ENCODE results near the gene TM6SF1. TPM values are rescaled to one million over a fixed set of nuclear protein-coding genes. Genes with fewer than 3 reads are reported as not detected.

Gene TM6SF1
- total RNA-seq, 1 experiment from 2014 or later, result not detected

DNA sequence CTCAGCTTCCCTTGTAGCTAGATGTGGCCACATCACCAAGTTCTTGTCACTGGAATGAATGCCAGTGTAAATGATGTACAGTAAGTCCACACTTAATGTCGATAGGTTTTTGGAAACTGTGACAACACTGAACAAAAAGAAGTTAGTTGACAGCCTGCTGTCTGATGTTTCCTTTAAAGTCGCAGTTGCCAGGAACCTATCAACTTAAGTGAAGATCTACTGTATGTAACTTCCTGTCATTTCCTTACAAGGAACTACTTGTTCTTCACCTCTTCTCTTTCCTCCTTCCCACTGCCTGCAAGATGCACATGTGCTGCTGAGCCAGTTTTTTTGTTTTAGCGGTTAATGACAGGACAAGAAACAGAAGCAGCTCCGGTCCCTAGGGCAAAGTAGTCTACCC is 55.6 kb downstream of the TM6SF1 start:
- H3K4me1 Mint-ChIP-seq (ENCODE audit: low read depth, unreplicated experiment), result no peaks in the 10 kb centered on the region
- H3K27ac Mint-ChIP-seq (ENCODE audit: unreplicated experiment), result no peak overlapping the region
- no peaks in the 10 kb centered on the region for H3K9me3 ChIP-seq
- intact Hi-C loops (cut with micrococcal nuclease; ENCODE audit: unreplicated experiment), result no loop called here
- ChIA-PET CTCF (no interaction called here), POLR2A (no interaction called here)
- no peaks in the 10 kb centered on the region for H3K36me3 Mint-ChIP-seq (ENCODE audit: insufficient read depth, unreplicated experiment)
- H3K27me3 Mint-ChIP-seq (ENCODE audit: insufficient read depth, unreplicated experiment), result no peaks in the 10 kb centered on the region
- H3K4me3 ChIP-seq (ENCODE audit: low read depth, low read length), result no peak overlapping the region
- H3K27me3 ChIP-seq (replicated peaks; ENCODE audit: control insufficient read depth, insufficient read depth, low read length), result no peaks in the 10 kb centered on the region
- no peak for DNase-seq
- TF ChIP-seq, protein P1, sequence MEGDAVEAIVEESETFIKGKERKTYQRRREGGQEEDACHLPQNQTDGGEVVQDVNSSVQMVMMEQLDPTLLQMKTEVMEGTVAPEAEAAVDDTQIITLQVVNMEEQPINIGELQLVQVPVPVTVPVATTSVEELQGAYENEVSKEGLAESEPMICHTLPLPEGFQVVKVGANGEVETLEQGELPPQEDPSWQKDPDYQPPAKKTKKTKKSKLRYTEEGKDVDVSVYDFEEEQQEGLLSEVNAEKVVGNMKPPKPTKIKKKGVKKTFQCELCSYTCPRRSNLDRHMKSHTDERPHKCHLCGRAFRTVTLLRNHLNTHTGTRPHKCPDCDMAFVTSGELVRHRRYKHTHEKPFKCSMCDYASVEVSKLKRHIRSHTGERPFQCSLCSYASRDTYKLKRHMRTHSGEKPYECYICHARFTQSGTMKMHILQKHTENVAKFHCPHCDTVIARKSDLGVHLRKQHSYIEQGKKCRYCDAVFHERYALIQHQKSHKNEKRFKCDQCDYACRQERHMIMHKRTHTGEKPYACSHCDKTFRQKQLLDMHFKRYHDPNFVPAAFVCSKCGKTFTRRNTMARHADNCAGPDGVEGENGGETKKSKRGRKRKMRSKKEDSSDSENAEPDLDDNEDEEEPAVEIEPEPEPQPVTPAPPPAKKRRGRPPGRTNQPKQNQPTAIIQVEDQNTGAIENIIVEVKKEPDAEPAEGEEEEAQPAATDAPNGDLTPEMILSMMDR (IDR thresholded peaks at IDR 0.05; ENCODE audit: insufficient read depth in 1 of 2, low read depth in 1 of 2, low read length in 1 of 2, severe bottlenecking in 1 of 2, unreplicated experiment in 1 of 2), result no peak
- H3K4me3 Mint-ChIP-seq (ENCODE audit: unreplicated experiment), result no peak overlapping the region
- no TSS peak for BruUV-seq (replicated peaks)
- no peaks in the 10 kb centered on the region for H3K36me3 ChIP-seq (ENCODE audit: control insufficient read depth, insufficient read depth, low read length)
- H3K9me3 Mint-ChIP-seq (ENCODE audit: unreplicated experiment), result no peaks in the 10 kb centered on the region
- H3K4me1 ChIP-seq, result no peaks in the 10 kb centered on the region

- no peaks in the 10 kb centered on the region for H3K27me3 ChIP-seq (replicated peaks; ENCODE audit: control insufficient read depth, insufficient read depth, low read length)
- H3K4me3 Mint-ChIP-seq (ENCODE audit: unreplicated experiment), result no peak overlapping the region
- no peaks in the 10 kb centered on the region for H3K9me3 Mint-ChIP-seq (ENCODE audit: unreplicated experiment)
- H3K4me3 ChIP-seq (ENCODE audit: low read depth, low read length), result no peak overlapping the region
- TF ChIP-seq, protein P1 (IDR thresholded peaks at IDR 0.05; ENCODE audit: insufficient read depth in 1 of 2, low read depth in 1 of 2, low read length in 1 of 2, severe bottlenecking in 1 of 2, unreplicated experiment in 1 of 2), result no peak
- no peak for DNase-seq
- no peaks in the 10 kb centered on the region for H3K36me3 ChIP-seq (ENCODE audit: control insufficient read depth, insufficient read depth, low read length)
- H3K27ac Mint-ChIP-seq (ENCODE audit: unreplicated experiment), result no peak overlapping the region
- intact Hi-C loops (cut with micrococcal nuclease; ENCODE audit: unreplicated experiment), result no loop called here
- no TSS peak for BruUV-seq (replicated peaks)
- H3K4me1 ChIP-seq, result no peaks in the 10 kb centered on the region
- POLR2A ChIA-PET, result no interaction called here
- no peaks in the 10 kb centered on the region for H3K27me3 Mint-ChIP-seq (ENCODE audit: insufficient read depth, unreplicated experiment)
- CTCF ChIA-PET, result no interaction called here
- H3K36me3 Mint-ChIP-seq (ENCODE audit: insufficient read depth, unreplicated experiment), result no peaks in the 10 kb centered on the region
- no peaks in the 10 kb centered on the region for H3K9me3 ChIP-seq
- H3K4me1 Mint-ChIP-seq (ENCODE audit: low read depth, unreplicated experiment), result no peaks in the 10 kb centered on the region
These were observed 56.8 kb downstream of the TM6SF1 start for GRCh38 chr15:83164111-83164770.

GRCh38 chr15:83164771-83165404 is 57.4 kb downstream of the TM6SF1 start:
- Histone ChIP-seq H3K4me3 (ENCODE audit: low read depth, low read length) (no peak overlapping the region), H3K4me1 (no peaks in the 10 kb centered on the region), H3K27me3 (replicated peaks; ENCODE audit: control insufficient read depth, insufficient read depth, low read length) (no peaks in the 10 kb centered on the region), H3K36me3 (ENCODE audit: control insufficient read depth, insufficient read depth, low read length) (no peaks in the 10 kb centered on the region), H3K9me3 (no peaks in the 10 kb centered on the region)
- no peak for DNase-seq
- Mint-ChIP-seq H3K27ac (ENCODE audit: unreplicated experiment) (no peak overlapping the region), H3K4me1 (ENCODE audit: low read depth, unreplicated experiment) (no peaks in the 10 kb centered on the region), H3K9me3 (ENCODE audit: unreplicated experiment) (no peaks in the 10 kb centered on the region), H3K4me3 (ENCODE audit: unreplicated experiment) (no peak overlapping the region), H3K36me3 (ENCODE audit: insufficient read depth, unreplicated experiment) (no peaks in the 10 kb centered on the region), H3K27me3 (ENCODE audit: insufficient read depth, unreplicated experiment) (no peaks in the 10 kb centered on the region)
- intact Hi-C loops (cut with micrococcal nuclease; ENCODE audit: unreplicated experiment), result no loop called here
- no TSS peak for BruUV-seq (replicated peaks)
- ChIA-PET CTCF (no interaction called here), POLR2A (no interaction called here)
- TF ChIP-seq, protein P1 (IDR thresholded peaks at IDR 0.05; ENCODE audit: insufficient read depth in 1 of 2, low read depth in 1 of 2, low read length in 1 of 2, severe bottlenecking in 1 of 2, unreplicated experiment in 1 of 2), result no peak
